ENCODE data around the gene ARRB1.
"Not testable (repeated sequence)": the region's sequence is repeated elsewhere in the genome, so short reads cannot be mapped to it uniquely, and the experiment has no call there.

ARRB1 gene

DNA sequence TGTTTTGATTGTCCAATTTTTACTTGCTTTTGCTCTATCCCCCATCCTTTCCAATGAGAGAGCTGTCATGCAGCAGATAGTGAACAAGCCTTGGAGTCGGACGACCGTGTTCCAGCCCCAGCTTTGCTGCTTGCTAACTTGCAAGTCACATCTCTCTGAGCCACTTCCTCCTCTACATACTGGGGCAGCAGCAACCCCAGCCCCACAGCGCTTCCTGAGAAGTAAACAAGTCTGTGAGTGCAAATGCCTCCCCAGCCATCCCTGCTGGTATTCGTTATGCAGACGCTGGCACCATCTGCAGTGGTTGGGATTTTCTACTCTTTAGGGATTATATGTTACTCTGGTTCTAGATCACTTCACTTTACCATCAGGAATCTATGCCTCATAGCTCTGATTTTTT, 75.9 kb downstream of the ARRB1 start:
- TF ChIP-seq, protein P1, sequence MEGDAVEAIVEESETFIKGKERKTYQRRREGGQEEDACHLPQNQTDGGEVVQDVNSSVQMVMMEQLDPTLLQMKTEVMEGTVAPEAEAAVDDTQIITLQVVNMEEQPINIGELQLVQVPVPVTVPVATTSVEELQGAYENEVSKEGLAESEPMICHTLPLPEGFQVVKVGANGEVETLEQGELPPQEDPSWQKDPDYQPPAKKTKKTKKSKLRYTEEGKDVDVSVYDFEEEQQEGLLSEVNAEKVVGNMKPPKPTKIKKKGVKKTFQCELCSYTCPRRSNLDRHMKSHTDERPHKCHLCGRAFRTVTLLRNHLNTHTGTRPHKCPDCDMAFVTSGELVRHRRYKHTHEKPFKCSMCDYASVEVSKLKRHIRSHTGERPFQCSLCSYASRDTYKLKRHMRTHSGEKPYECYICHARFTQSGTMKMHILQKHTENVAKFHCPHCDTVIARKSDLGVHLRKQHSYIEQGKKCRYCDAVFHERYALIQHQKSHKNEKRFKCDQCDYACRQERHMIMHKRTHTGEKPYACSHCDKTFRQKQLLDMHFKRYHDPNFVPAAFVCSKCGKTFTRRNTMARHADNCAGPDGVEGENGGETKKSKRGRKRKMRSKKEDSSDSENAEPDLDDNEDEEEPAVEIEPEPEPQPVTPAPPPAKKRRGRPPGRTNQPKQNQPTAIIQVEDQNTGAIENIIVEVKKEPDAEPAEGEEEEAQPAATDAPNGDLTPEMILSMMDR (conservative IDR thresholded peaks at IDR 0.05; ENCODE audit: low read depth), result no peak
- ChIA-PET POLR2A (ENCODE audit: low non-redundant PET) (no interaction called here), CTCF (no interaction called here)
- no peak for DNase-seq (ENCODE audit: low spot score)
- no peak overlapping the region for H3K27ac ChIP-seq

DNA sequence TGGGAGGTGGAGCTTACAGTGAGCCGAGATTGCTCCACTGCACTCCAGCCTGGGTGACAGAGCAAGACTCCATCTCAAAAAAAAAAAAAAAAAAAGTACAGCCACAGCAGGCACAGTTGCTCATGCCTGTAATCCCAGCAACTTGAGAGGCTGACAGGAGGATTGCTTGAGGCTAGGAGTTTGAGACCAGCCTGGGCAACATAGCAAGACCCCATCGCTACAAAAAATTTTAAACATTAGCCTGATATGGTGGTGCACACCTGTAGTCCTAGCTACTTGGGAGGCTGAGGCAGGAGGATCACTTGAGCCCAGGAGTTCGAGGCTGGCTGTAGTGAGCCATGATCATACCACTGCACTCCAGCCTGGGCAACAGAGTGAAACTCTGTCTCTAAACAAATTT, 76.7 kb downstream of the ARRB1 start:
- CTCF ChIA-PET, result interaction anchor here (1.6 kb wide), 1 partner anchor 110 kb away, joined by 3 read pairs; no protein-coding TSS in a partner anchor
- DNase-seq (ENCODE audit: low spot score); H3K27ac ChIP-seq: not testable (repeated sequence)
- POLR2A ChIA-PET (ENCODE audit: low non-redundant PET), result interaction anchor here (0.6 kb wide), 1 partner anchor 1102 kb away, joined by 5 read pairs; no protein-coding TSS in a partner anchor

DNA sequence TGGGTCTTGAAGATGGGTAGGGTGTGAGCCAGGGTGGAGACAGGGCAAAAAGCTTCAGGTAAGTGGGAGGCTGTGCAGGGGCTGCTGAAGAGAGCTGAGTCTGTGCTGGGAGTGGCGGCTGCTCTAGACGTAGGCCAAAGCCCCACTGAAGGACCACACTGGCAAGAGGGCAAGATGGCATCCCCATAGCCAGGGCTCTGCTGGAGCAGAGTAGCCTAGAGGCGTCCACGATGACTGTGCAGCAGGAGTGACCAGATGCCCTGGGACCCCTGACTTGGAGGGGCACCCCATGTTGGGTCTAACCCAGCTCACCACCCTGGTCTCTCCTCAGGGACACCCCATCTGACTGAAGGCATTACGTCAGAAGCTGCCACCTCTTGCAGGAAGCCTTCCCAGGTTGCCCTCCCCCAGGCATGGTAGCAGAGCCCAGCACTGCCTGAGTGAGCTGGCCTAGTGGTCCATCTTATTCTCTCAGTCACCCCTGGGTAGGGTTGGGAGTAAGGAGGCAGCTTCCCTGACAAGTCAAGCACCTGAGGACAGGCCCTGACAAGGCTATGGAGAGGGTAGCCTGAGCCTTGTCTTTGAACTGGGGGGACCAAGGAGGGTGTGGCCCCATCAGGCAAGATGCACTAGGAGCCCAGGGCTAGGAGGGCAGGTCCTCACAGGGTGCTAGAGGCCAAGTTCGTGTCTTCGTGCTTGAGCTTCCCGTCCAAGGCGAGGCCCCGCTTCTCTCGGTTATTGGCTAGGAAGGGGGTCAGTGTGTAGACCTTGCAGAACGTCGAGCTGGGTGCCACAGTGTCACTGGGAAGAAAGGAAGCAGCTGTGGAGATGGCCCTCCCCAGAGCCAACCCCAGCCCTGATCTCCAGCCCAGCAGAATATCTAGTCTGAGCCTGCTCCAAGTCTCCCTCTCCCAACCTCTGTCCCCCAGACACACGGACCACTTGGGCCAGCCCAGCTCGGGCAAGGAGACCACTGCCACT, 77.8 kb downstream of the ARRB1 start:
- H3K27ac ChIP-seq, result no peak overlapping the region
- DNase-seq (ENCODE audit: low spot score), result no peak
- TF ChIP-seq, protein P1 (conservative IDR thresholded peaks at IDR 0.05; ENCODE audit: low read depth), result no peak
- ChIA-PET CTCF (interaction anchor here (0.6 to 1.6 kb wide), 3 partner anchors 111 to 344 kb away, joined by 3 to 4 read pairs (median 3); no protein-coding TSS in a partner anchor), POLR2A (ENCODE audit: low non-redundant PET) (interaction anchor here (0.6 kb wide), 1 partner anchor 1101 kb away, joined by 5 read pairs; no protein-coding TSS in a partner anchor)

DNA sequence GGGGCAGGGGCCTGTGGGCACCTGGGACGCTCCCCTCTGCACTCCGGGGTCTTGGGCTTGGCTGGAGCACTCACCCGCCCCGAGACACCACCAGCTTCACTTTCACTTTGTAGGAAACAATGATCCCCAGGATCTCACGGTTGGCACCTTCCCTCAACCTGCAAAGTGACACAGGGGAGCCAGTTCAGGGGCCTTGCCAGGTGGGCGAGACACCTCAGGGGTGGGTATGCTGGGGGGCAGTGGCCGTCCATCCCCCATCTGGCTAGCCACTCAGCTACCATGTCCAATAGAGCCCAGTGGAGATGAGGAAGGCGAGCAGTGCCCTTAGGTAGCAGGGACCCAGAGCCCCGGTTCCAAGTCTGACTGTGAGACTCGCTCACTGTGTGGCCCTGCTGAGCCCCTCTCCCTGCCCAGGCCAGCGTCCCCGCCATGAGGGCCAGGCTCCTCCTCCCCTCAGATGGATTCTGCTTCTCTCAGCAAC, 78.6 kb downstream of the ARRB1 start:
- H3K27ac ChIP-seq, result no peak overlapping the region
- CTCF ChIA-PET, result interaction anchor here (0.6 to 1.0 kb wide), 2 partner anchors 258 to 343 kb away, joined by 3 to 4 read pairs; no protein-coding TSS in a partner anchor
- POLR2A ChIA-PET (ENCODE audit: low non-redundant PET), result no interaction called here
- DNase-seq (ENCODE audit: low spot score), result no peak
- TF ChIP-seq, protein P1 (conservative IDR thresholded peaks at IDR 0.05; ENCODE audit: low read depth), result no peak

DNA sequence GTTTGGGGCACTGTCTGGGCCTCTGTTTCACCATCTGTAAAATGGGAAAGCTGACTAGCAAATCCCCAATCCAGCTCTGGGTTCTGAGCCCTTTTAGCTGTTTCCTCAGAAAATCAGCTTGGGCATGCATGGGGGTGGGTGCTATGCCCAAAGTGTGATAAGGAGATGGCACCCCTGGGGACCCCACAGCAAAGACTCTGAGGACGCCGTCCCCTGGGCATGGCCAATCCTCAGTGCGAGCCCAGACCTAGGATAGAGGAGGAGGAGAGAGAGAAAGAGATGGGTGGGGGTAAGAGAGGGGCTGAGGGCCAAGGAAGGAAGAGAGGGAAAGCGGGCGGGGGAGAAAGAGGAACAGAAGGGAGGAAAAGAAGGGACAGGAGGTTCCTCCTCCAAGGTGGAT, 79.1 kb downstream of the ARRB1 start:
- ChIA-PET CTCF (interaction anchor here (1.3 kb wide), 1 partner anchor 8 kb away, joined by 6 read pairs; no protein-coding TSS in a partner anchor), POLR2A (ENCODE audit: low non-redundant PET) (no interaction called here)
- DNase-seq (ENCODE audit: low spot score), result no peak
- H3K27ac ChIP-seq, result no peak overlapping the region
- TF ChIP-seq, protein P1 (conservative IDR thresholded peaks at IDR 0.05; ENCODE audit: low read depth), result no peak

DNA sequence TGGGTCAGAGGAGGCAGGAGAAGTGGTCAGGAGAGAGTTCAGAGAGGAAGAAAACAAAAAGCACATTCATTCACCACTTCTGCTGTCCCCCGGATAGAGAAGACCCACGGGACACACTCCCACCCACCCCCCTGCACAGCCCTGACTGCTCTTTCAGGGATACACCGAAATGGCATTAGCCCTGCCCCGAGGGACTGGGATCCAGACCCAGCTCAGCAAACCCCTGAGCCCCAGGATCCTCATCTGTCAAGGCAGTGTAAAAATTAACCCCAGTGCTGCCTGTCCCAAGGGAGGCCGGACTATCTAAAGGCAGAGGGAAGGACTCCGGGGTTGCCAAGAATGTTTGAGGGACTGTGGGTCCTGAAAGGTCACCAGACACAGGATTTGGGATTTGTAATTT, 79.7 kb downstream of the ARRB1 start:
- CTCF ChIA-PET, result interaction anchor here (0.6 to 1.3 kb wide), 6 partner anchors 9 to 678 kb away, joined by 3 to 6 read pairs (median 3); no protein-coding TSS in a partner anchor
- TF ChIP-seq, protein P1 (conservative IDR thresholded peaks at IDR 0.05; ENCODE audit: low read depth), result no peak
- H3K27ac ChIP-seq, result no peak overlapping the region
- POLR2A ChIA-PET (ENCODE audit: low non-redundant PET), result no interaction called here
- no peak for DNase-seq (ENCODE audit: low spot score)
